Measurements from ENCODE around the gene FRMD1.

The FRMD1 gene

GRCh38 chr6:168095171-168095691 is 16.2 kb upstream of the FRMD1 start:
- TF ChIP-seq GATA2 (IDR thresholded peaks at IDR 0.05; ENCODE audit: low read depth, low read length) = no peak
- no peak for TF ChIP-seq GATA3 (IDR thresholded peaks at IDR 0.05; ENCODE audit: low read depth, low read length)

GRCh38 chr6:168093634-168094033 is 14.6 kb upstream of the FRMD1 start:
- TF ChIP-seq GATA3 (IDR thresholded peaks at IDR 0.05; ENCODE audit: low read depth, low read length) (no peak), GATA2 (IDR thresholded peaks at IDR 0.05; ENCODE audit: low read depth, low read length) (no peak)

GRCh38 chr6:168093071-168093505 is 14.1 kb upstream of the FRMD1 start:
- TF ChIP-seq GATA3 (IDR thresholded peaks at IDR 0.05; ENCODE audit: low read depth, low read length) (no peak), GATA2 (IDR thresholded peaks at IDR 0.05; ENCODE audit: low read depth, low read length) (no peak)

- TF ChIP-seq GATA3 (IDR thresholded peaks at IDR 0.05; ENCODE audit: low read depth, low read length) (no peak), GATA2 (IDR thresholded peaks at IDR 0.05; ENCODE audit: low read depth, low read length) (no peak)
Measured at GRCh38 chr6:168092541-168092940, 13.5 kb upstream of the FRMD1 start.

- TF ChIP-seq GATA3 (IDR thresholded peaks at IDR 0.05; ENCODE audit: low read depth, low read length) (no peak), GATA2 (IDR thresholded peaks at IDR 0.05; ENCODE audit: low read depth, low read length) (no peak)
Measured at GRCh38 chr6:168091381-168092264, 12.6 kb upstream of the FRMD1 start.

GRCh38 chr6:168090706-168091105 is 11.7 kb upstream of the FRMD1 start:
- no peak for TF ChIP-seq GATA3 (IDR thresholded peaks at IDR 0.05; ENCODE audit: low read depth, low read length)

GRCh38 chr6:168090064-168090690 is 11.2 kb upstream of the FRMD1 start:
- no peak for TF ChIP-seq GATA2 (IDR thresholded peaks at IDR 0.05; ENCODE audit: low read depth, low read length)
- TF ChIP-seq GATA3 (IDR thresholded peaks at IDR 0.05; ENCODE audit: low read depth, low read length) = no peak

- TF ChIP-seq GATA2 (IDR thresholded peaks at IDR 0.05; ENCODE audit: low read depth, low read length) = no peak
- TF ChIP-seq GATA3 (IDR thresholded peaks at IDR 0.05; ENCODE audit: low read depth, low read length) = no peak
Measured at GRCh38 chr6:168089186-168090063, 10.4 kb upstream of the FRMD1 start.

GRCh38 chr6:168088161-168089053 is 9.4 kb upstream of the FRMD1 start:
- TF ChIP-seq GATA3 (IDR thresholded peaks at IDR 0.05; ENCODE audit: low read depth, low read length) (no peak), GATA2 (IDR thresholded peaks at IDR 0.05; ENCODE audit: low read depth, low read length) (no peak)

GRCh38 chr6:168087436-168088160 is 8.6 kb upstream of the FRMD1 start:
- TF ChIP-seq GATA2 (IDR thresholded peaks at IDR 0.05; ENCODE audit: low read depth, low read length) (no peak), GATA3 (IDR thresholded peaks at IDR 0.05; ENCODE audit: low read depth, low read length) (no peak)

GRCh38 chr6:168086616-168087015 is 7.6 kb upstream of the FRMD1 start:
- no peak for TF ChIP-seq GATA2 (IDR thresholded peaks at IDR 0.05; ENCODE audit: low read depth, low read length)
- TF ChIP-seq GATA3 (IDR thresholded peaks at IDR 0.05; ENCODE audit: low read depth, low read length) = no peak

- TF ChIP-seq GATA3 (IDR thresholded peaks at IDR 0.05; ENCODE audit: low read depth, low read length) (no peak), GATA2 (IDR thresholded peaks at IDR 0.05; ENCODE audit: low read depth, low read length) (no peak)
Measured at GRCh38 chr6:168086066-168086465, 7.1 kb upstream of the FRMD1 start.

All from SH-SY5Y (cell line).